Astrocyte of the cerebellum (primary cell): ENCODE measurements around the gene GCSAM.

Experiments used
- DNase-seq: peaks from one replicate; pipeline ENCODE4 v3.0.0-alpha.2; 2011; ENCODE audit warnings: low read depth
- H3K4me3 ChIP-seq: 2 replicates; pipeline ENCODE4 v1.5.1; 2011; ENCODE audit warnings: mild to moderate bottlenecking, low read depth, low read length, moderate library complexity
- in situ Hi-C: cut with HindIII; loops from 2 replicates; pipeline ENCODE4 v1.10.0; 2017; ENCODE audit warnings: low sequenced_read_pairs
- TF ChIP-seq, protein P1 (sequence below): IDR thresholded peaks from 2 replicates; pipeline ENCODE4 v1.5.1; 2012; ENCODE audit warnings: low read length, low read depth, moderate library complexity, mild to moderate bottlenecking; ENCODE audit errors: missing control alignments

Gene GCSAM

DNA sequence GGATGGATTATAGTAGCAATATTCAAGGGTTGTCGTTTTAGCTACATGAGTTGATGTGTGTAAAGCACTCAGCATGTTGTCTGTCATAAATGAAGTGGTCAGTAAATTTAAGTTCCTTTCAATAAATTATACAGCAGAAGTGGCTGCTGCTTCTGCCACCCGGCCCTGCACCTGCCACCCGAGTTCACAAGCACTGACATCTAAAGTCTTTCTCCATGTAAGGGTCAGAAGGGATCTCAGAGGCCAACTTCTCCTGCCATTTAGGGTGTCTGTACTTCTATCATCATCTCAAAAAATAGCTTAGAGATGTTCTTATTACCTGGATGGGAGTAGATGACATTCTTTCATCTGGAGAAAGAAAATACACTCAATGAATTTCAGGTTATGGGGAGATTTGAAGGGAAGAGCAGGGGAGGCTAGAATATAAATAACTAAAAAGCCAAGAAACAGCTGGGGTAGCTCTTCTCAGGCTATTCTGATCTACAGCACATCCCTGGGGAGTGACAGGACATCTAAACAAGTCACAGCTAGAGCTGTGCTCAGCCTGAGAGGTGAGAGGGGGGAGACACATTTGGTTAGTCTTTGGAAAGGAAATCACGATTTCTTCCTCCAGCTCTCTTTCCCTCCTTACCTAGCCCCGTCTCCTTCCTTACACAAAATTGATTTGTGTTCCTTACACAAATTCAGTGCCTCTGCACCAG, 8.0 kb downstream of the GCSAM start:
- no peak for DNase-seq
- TF ChIP-seq, protein P1, sequence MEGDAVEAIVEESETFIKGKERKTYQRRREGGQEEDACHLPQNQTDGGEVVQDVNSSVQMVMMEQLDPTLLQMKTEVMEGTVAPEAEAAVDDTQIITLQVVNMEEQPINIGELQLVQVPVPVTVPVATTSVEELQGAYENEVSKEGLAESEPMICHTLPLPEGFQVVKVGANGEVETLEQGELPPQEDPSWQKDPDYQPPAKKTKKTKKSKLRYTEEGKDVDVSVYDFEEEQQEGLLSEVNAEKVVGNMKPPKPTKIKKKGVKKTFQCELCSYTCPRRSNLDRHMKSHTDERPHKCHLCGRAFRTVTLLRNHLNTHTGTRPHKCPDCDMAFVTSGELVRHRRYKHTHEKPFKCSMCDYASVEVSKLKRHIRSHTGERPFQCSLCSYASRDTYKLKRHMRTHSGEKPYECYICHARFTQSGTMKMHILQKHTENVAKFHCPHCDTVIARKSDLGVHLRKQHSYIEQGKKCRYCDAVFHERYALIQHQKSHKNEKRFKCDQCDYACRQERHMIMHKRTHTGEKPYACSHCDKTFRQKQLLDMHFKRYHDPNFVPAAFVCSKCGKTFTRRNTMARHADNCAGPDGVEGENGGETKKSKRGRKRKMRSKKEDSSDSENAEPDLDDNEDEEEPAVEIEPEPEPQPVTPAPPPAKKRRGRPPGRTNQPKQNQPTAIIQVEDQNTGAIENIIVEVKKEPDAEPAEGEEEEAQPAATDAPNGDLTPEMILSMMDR = no peak
- in situ Hi-C loops = loop anchor here (25.0 kb wide), 1 partner anchor 412 kb away; no protein-coding TSS in a partner anchor
- H3K4me3 ChIP-seq = no peak overlapping the region

DNA sequence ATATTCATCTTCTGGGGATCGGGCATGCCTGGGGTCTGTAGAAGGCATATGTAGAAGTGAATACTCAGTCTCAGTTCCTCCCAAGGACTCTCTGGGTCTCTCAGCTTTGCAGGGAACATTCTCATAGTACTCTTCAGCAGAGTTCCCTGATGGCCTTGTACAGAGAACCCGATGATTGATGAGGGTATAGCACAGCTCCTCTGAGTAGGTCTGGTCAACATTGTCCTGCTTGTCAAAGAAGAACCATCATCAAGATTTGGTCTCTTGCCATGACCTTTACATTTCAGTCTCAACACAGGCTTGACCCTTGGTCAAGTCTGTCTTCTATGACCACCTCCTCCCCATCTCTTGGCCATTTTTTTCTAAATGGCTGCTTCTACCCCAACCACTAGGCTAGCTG, 9.5 kb downstream of the GCSAM start:
- TF ChIP-seq, protein P1 = no peak
- in situ Hi-C loops = loop anchor here (25.0 kb wide), 1 partner anchor 414 kb away; no protein-coding TSS in a partner anchor
- DNase-seq = no peak
- H3K4me3 ChIP-seq = no peak overlapping the region

DNA sequence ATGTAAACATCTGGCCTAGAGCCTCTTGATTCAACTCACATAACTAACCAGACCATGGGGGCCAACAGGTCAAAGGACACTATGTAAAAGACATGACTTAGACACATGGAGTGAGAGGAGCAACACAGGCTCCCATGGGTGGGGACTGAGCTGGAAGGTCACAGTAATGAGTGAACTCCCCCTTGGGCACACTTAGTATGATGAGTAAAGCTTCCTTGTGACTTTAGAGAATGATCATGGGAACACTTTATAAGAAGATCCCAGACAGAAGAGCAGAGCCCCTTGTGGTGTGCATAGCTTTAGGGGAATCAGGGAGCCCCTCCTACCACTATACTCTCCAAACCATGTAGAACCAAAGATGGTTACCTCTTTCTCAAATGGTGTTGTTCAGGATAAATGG, 10.2 kb downstream of the GCSAM start:
- DNase-seq = no peak
- no peak overlapping the region for H3K4me3 ChIP-seq
- TF ChIP-seq, protein P1 = no peak
- in situ Hi-C loops = loop anchor here (25.0 kb wide), 1 partner anchor 414 kb away; no protein-coding TSS in a partner anchor

DNA sequence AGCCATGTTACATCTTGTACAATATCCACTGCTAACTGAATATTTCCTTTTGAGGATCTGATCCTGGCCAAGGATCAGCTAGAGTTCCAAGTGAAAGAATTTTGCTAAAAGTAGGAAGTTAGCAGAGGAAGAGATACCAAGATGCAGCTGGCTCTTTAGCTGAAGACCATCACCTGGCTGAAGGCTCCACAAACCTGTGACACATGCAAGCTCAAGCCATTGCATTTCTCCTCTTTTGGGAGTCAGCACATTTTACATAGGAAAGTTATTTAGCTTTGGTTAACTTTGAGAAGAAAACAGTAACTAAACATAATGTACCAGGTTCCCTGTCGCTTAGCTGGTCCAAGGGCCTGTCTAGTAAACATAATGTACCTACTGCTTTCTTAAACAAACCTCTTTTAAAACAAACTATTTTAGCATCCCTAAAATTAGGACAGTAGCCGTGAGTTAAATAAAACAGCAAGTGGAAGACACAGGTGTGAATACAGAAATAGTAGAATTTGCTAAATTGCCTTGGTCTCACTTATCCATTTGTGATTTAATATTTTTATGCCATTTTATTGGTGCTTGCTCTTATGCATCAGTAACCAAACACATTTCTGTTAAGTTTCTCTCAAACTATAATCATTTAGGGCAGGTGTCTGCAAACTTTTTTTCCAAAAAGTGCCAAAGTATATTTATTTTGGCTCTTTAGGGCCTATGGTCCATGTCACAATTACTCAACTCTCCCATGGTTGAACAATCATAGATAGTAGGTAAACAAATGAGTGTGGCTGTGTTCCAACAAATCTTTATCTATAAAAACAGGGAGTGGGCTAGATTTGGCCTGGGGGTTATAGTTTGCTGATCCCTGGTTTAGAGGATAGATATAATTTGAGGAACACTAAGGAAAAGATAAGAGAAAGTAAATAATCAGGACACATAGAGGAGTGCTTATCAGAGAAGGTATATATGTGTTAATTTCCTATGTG, 11.2 kb downstream of the GCSAM start:
- DNase-seq = no peak
- no peak overlapping the region for H3K4me3 ChIP-seq
- in situ Hi-C loops = loop anchor here (25.0 kb wide), 1 partner anchor 415 kb away; no protein-coding TSS in a partner anchor
- TF ChIP-seq, protein P1 = no peak

DNA sequence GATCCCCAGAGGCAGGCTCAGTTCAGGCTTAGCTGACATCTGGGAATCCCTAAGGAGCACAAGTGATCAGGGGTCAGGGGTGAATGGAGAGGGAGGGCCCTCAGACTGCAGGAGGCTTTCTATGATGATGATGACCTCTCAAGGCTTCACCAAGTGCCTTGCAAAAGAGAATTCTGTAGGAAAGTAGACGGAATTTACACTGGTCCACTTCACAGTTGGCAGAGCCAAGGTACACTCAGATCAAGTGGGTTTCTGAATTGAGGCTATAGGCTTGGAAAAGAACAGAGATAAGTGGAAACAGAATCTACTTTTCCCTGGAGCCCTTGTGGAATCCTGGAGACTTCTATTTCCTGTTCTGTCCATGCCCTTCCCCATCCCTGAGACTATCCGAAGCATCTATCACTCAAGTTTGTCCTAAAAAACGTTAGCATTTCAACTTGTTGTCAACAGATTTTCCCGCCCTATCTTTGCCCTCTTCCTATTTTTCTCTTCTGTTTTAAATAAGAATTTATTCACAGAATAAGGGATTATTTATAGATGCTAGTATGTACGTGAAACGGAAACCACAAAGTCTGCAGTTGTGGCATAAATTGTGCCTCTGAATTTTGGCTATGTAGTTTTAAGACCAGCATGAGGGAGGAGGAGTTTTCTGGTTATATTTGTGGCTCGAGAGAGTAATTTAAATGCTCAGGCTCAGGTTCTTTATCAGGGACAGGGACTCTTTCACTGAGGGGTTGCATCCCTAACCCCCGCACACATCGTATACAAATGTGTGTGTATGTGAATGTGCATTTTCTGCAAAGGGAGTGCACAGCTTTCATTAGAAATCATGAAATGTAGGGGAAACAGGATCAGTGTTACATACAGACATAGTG, 12.8 kb downstream of the GCSAM start:
- TF ChIP-seq, protein P1 = no peak
- no peak for DNase-seq
- in situ Hi-C loops = loop anchor here (25.0 kb wide), 1 partner anchor 417 kb away; no protein-coding TSS in a partner anchor
- no peak overlapping the region for H3K4me3 ChIP-seq
